Activated B cell treated with CpG ODN at 0.5 μM for 24 hours (primary cell): ENCODE measurements around the gene FBXL22. TPM values are rescaled to one million over a fixed set of nuclear protein-coding genes. Genes with fewer than 3 reads are reported as not detected.
"Not testable (repeated sequence)": the region's sequence is repeated elsewhere in the genome, so short reads cannot be mapped to it uniquely, and the experiment has no call there.

Experiments
- ATAC-seq: fragments of 200-7000 bp; cut with Tn5 transposase; one replicate; pipeline ENCODE4 v1.10.0; 2021; ENCODE audit warnings: low read depth, mild to moderate bottlenecking, moderate library complexity
- CTCF ChIA-PET: fragments of 350-600 bp; sonication (Branson Sonifier 250); formaldehyde crosslinking; loops from one replicate; lab custom pipeline; 2021; ENCODE audit warnings: antibody characterized with exemption; lab: Charles Lee
- POLR2A ChIA-PET: fragments of 350-600 bp; sonication (Branson Sonifier 250); formaldehyde crosslinking; loops from one replicate; lab custom pipeline; 2021; ENCODE audit warnings: antibody characterized with exemption; lab: Charles Lee
- DNase-seq: peaks from one replicate; pipeline ENCODE4 v3.0.0; 2022
- H3K27ac Mint-ChIP-seq: one replicate; pipeline ENCODE4 v1.8.0; 2020; ENCODE audit warnings: mixed read lengths
- H3K27me3 Mint-ChIP-seq: one replicate; pipeline ENCODE4 v1.8.0; 2021; ENCODE audit warnings: mixed read lengths
- H3K36me3 Mint-ChIP-seq: one replicate; pipeline ENCODE4 v1.8.0; 2021; ENCODE audit warnings: low read depth, mixed read lengths
- H3K4me1 Mint-ChIP-seq: one replicate; pipeline ENCODE4 v1.8.0; 2021; ENCODE audit warnings: mixed read lengths
- H3K4me3 Mint-ChIP-seq: one replicate; pipeline ENCODE4 v1.8.0; 2020; ENCODE audit warnings: mild to moderate bottlenecking, mixed read lengths
- H3K9me3 Mint-ChIP-seq: one replicate; pipeline ENCODE4 v1.8.0; 2020; ENCODE audit warnings: mixed read lengths
- intact Hi-C: fragments of 100-400 bp; cut with micrococcal nuclease; formaldehyde crosslinking; loops from one replicate; pipeline ENCODE4 v1.15.1; 2024
- total RNA-seq: library from RNA; stranded (reverse); gene quantifications from 2 replicates; pipeline ENCODE4 v1.2.3, GENCODE V29; 2022
- TF ChIP-seq, protein P1 (sequence below): fragments of 200-600 bp; IDR thresholded peaks from one replicate; pipeline ENCODE4 v1.8.0; 2022; ENCODE audit warnings: antibody characterized with exemption, mild to moderate bottlenecking

FBXL22 gene
- total RNA-seq, 1 donor from 2014 or later, result 1.2 TPM

DNA sequence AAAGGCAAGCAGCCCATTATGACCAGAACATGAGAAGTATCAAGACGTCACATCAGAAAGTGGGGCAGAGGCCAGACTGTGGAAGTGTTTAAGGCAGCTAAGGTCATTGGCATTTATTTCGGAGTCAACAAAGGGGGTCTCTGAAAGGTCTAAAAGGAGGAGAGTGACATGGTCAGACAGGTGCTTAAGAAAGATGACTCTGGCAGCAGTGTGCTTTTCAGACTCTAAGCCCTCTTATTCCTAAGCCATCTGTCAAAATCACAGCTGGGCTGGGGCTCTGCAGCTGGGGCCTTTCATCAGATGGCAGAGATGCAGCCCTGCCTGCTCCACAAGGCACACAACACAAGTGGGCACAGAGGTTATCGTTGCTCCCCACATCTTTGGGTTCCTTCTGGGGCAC is 14.0 kb downstream of the FBXL22 start:
- peaks cover 77% of the 10 kb centered on the region for H3K36me3 Mint-ChIP-seq
- ChIA-PET POLR2A (interaction anchor here (1.8 kb wide), 1 partner anchor 11 kb away, joined by 22 read pairs; no protein-coding TSS in a partner anchor), CTCF (interaction anchor here (1.1 to 4.0 kb wide), 4 partner anchors 124 to 457 kb away, joined by 3 to 19 read pairs (median 6); no protein-coding TSS in a partner anchor)
- no peaks in the 10 kb centered on the region for H3K9me3 Mint-ChIP-seq
- TF ChIP-seq, protein P1, sequence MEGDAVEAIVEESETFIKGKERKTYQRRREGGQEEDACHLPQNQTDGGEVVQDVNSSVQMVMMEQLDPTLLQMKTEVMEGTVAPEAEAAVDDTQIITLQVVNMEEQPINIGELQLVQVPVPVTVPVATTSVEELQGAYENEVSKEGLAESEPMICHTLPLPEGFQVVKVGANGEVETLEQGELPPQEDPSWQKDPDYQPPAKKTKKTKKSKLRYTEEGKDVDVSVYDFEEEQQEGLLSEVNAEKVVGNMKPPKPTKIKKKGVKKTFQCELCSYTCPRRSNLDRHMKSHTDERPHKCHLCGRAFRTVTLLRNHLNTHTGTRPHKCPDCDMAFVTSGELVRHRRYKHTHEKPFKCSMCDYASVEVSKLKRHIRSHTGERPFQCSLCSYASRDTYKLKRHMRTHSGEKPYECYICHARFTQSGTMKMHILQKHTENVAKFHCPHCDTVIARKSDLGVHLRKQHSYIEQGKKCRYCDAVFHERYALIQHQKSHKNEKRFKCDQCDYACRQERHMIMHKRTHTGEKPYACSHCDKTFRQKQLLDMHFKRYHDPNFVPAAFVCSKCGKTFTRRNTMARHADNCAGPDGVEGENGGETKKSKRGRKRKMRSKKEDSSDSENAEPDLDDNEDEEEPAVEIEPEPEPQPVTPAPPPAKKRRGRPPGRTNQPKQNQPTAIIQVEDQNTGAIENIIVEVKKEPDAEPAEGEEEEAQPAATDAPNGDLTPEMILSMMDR, result no peak
- H3K27ac Mint-ChIP-seq, result peak overlapping the region; percentile 88
- H3K27me3 Mint-ChIP-seq, result no peaks in the 10 kb centered on the region
- ATAC-seq (no peak), DNase-seq (no peak)
- no peak overlapping the region for H3K4me3 Mint-ChIP-seq
- peaks cover 18% of the 10 kb centered on the region for H3K4me1 Mint-ChIP-seq
- intact Hi-C loops, result loop anchor here (2.0 to 5.0 kb wide), 3 partner anchors 56 to 456 kb away; no protein-coding TSS in a partner anchor

DNA sequence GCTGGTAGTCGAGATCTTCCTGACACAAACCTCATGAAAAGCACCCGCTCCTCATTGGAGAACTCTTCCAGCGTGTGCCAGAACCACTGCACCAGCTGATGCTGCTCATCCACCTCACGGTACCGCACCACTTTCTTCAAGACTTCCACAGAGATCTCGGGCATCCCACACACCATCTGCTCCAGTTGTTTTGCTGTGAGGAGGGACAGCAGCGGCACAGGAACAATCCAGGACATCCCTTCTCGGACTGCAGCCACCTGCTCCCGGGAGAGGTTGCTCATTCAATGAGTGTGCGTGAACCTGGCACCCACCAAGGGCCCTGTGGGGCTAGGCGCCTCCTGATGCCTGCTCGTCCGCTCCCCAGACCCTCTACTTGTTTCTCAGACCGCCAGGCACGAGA is 15.1 kb downstream of the FBXL22 start:
- Mint-ChIP-seq H3K4me1 (peaks cover 14% of the 10 kb centered on the region), H3K27ac (no peak overlapping the region), H3K27me3 (no peaks in the 10 kb centered on the region), H3K9me3 (no peaks in the 10 kb centered on the region), H3K4me3 (no peak overlapping the region), H3K36me3 (peaks cover 82% of the 10 kb centered on the region)
- POLR2A ChIA-PET, result interaction anchor here (0.6 kb wide), 1 partner anchor 10 kb away, joined by 7 read pairs; no protein-coding TSS in a partner anchor
- TF ChIP-seq, protein P1, result no peak
- intact Hi-C loops, result loop anchor here (5.0 kb wide), 1 partner anchor 55 kb away; no protein-coding TSS in a partner anchor
- CTCF ChIA-PET, result interaction anchor here (1.1 kb wide), 2 partner anchors 399 to 456 kb away, joined by 3 to 5 read pairs; no protein-coding TSS in a partner anchor
- ATAC-seq, result no peak
- no peak for DNase-seq

DNA sequence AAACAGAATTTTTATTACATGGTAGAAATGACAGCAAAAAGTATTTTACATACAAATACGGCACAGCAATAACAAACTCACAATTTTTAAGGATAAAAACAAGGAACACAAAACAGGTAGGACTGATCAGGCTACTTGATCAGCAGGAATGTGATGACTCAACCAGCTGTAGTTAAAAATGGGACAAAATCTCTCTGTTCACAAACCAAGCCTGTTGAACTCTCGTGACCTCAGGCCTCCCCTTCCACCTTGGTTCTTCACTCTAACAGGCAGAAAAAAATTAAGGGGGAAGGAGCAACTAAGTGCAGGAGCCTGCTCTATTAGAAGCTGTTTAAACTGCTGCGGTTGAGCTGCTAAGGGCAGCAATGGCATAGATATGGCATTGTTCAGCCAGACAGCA is 18.7 kb downstream of the FBXL22 start:
- TF ChIP-seq, protein P1, result no peak
- Mint-ChIP-seq H3K9me3 (no peaks in the 10 kb centered on the region), H3K27ac (no peak overlapping the region), H3K36me3 (peaks cover 63% of the 10 kb centered on the region), H3K4me1 (peaks cover 4% of the 10 kb centered on the region), H3K4me3 (no peak overlapping the region), H3K27me3 (no peaks in the 10 kb centered on the region)
- CTCF ChIA-PET, result interaction anchor here (0.5 kb wide), 1 partner anchor 55 kb away, joined by 3 read pairs; no protein-coding TSS in a partner anchor
- ATAC-seq (no peak), DNase-seq (no peak)
- POLR2A ChIA-PET, result interaction anchor here (0.6 kb wide), 1 partner anchor 149 kb away, joined by 3 read pairs; no protein-coding TSS in a partner anchor
- intact Hi-C loops, result no loop called here

DNA sequence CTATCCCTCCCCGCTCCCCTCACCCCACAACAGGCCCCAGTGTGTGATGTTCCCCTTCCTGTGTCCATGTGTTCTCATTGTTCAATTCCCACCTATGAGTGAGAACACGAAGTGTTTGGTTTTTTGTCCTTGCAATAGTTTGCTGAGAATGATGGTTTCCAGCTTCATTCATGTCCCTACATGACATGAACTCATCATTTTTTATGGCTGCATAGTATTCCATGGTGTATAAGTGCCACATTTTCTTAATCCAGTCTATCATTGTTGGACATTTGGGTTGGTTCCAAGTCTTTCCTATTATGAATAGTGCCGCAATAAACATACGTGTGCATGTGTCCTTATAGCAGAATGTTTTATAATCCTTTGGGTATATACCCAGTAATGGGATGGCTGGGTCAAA is 20.0 kb downstream of the FBXL22 start:
- H3K27ac Mint-ChIP-seq, H3K4me1 Mint-ChIP-seq, POLR2A ChIA-PET, DNase-seq, H3K4me3 Mint-ChIP-seq, H3K27me3 Mint-ChIP-seq, H3K9me3 Mint-ChIP-seq, CTCF ChIA-PET, ATAC-seq, intact Hi-C loops: not testable (repeated sequence)
- peaks cover 61% of the 10 kb centered on the region for H3K36me3 Mint-ChIP-seq

DNA sequence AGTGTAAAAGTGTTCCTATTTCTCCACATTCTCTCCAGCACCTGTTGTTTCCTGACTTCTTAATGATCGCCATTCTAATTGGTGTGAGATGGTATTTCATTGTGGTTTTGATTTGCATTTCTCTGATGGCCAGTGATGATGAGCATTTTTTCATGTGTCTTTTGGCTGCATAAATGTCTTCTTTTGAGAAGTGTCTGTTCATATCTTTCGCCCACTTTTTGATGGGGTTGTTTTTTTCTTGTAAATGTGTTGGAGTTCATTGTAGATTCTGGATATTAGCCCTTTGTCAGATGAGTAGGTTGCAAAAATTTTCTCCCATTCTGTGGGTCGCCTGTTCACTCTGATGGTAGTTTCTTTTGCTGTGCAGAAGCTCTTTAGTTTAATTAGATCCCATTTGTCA is 20.4 kb downstream of the FBXL22 start:
- DNase-seq, H3K4me1 Mint-ChIP-seq, H3K4me3 Mint-ChIP-seq, intact Hi-C loops, H3K27me3 Mint-ChIP-seq, H3K27ac Mint-ChIP-seq, POLR2A ChIA-PET, H3K9me3 Mint-ChIP-seq, CTCF ChIA-PET, ATAC-seq: not testable (repeated sequence)
- peaks cover 61% of the 10 kb centered on the region for H3K36me3 Mint-ChIP-seq

DNA sequence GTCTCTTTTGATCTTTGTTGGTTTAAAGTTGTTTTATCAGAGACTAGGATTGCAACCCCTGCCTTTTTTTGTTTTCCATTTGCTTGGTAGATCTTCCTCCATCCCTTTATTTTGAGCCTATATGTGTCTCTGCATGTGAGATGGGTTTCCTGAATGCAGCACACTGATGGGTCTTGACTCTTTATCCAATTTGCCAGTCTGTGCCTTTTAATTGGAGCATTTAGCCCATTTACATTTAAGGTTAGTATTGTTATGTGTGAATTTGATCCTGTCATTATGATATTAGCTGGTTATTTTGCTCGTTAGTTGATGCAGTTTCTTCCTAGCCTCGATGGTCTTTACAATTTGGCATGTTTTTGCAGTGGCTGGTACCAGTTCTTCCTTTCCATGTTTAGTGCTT is 23.6 kb downstream of the FBXL22 start:
- CTCF ChIA-PET, H3K4me3 Mint-ChIP-seq, intact Hi-C loops, H3K9me3 Mint-ChIP-seq, H3K27ac Mint-ChIP-seq, POLR2A ChIA-PET, H3K27me3 Mint-ChIP-seq, ATAC-seq, DNase-seq: not testable (repeated sequence)
- Mint-ChIP-seq H3K36me3 (peaks cover 62% of the 10 kb centered on the region), H3K4me1 (peaks cover 13% of the 10 kb centered on the region)
